Activated T-cell treated with anti-CD3 and anti-CD28 coated beads, Interleukin-2, amount 50 U/mL, for 24 hours (primary cell): ENCODE measurements around the gene HACD2.

ENCODE experiments used
- DNase-seq: peaks from one replicate; pipeline ENCODE4 v3.0.0-alpha.2; 2020
- H3K27ac Mint-ChIP-seq: 2 replicates; pipeline ENCODE4 v1.8.0; 2020; ENCODE audit warnings: mild to moderate bottlenecking, mixed read lengths
- H3K27me3 Mint-ChIP-seq: 2 replicates; pipeline ENCODE4 v1.8.0; 2020; ENCODE audit warnings: mixed read lengths
- H3K36me3 Mint-ChIP-seq: 2 replicates; pipeline ENCODE4 v1.8.0; 2020; ENCODE audit warnings: low read depth, mixed read lengths
- H3K4me1 Mint-ChIP-seq: 2 replicates; pipeline ENCODE4 v1.8.0; 2020; ENCODE audit warnings: low read depth, mixed read lengths
- H3K4me3 Mint-ChIP-seq: 2 replicates; pipeline ENCODE4 v1.8.0; 2020; ENCODE audit warnings: mild to moderate bottlenecking, moderate library complexity, mixed read lengths
- H3K9me3 Mint-ChIP-seq: 2 replicates; pipeline ENCODE4 v1.8.0; 2020; ENCODE audit warnings: mixed read lengths

Gene HACD2

GRCh38 chr3:123449102-123449996 is 135.5 kb downstream of the HACD2 start:
- peak; percentile 45 for DNase-seq
- H3K9me3 Mint-ChIP-seq, result no peaks in the 10 kb centered on the region
- peaks cover 1% of the 10 kb centered on the region for H3K4me1 Mint-ChIP-seq
- no peak overlapping the region for H3K27ac Mint-ChIP-seq
- no peaks in the 10 kb centered on the region for H3K36me3 Mint-ChIP-seq
- H3K4me3 Mint-ChIP-seq, result peak overlapping the region; percentile 34
- peaks cover 64% of the 10 kb centered on the region for H3K27me3 Mint-ChIP-seq

- peaks cover 66% of the 10 kb centered on the region for H3K27me3 Mint-ChIP-seq
- H3K4me1 Mint-ChIP-seq, result peaks cover 1% of the 10 kb centered on the region
- peak; percentile 46 for DNase-seq
- H3K36me3 Mint-ChIP-seq, result no peaks in the 10 kb centered on the region
- H3K4me3 Mint-ChIP-seq, result peak within 1 kb of the TSS; percentile 34
- no peak within 1 kb of the TSS for H3K27ac Mint-ChIP-seq
- H3K9me3 Mint-ChIP-seq, result no peaks in the 10 kb centered on the region
These were observed 136.2 kb downstream of the HACD2 start, which contains the start of gene ADCY5 for GRCh38 chr3:123448536-123449101. ADCY5 (minus strand) TSS chr3:123449090; CDS start chr3:123448545, 545 bp downstream.

DNA sequence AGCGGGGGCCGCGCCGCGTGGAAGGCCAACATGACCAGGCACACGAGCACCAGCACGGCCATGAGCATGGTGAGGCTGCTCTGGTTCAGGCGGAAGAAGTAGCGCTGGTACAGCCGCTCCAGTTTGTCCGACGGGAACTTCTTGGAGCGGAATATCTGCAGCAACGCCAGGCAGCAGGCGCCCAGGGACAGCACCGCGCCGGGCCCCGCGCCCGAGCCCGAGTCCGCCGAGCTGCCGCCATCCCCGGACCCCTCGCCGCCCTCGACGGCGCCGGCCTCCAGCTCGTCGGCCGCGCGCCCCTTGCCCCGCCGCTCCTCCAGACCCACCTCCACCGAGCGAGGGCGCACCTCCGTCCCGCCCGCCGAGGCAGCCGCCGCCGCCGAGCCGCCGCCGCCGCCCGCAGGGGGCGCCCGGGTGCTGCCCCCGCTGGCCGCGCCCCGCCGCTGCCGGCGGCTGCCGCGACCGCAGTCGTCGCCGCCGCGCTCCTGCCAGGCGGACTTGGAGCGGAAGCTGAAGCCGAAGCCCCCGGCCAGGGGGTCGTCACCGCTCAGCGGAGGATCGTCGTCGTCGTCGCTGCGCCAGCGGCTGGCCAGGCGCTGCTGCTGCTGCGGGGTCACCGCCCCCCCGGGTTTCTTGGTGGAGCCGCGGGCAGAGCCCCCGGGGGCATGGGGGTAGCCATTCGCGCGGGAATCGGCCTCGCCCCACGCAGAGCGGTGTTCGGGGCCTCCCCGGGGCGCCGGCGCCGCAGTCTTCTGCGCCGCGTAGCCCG is 136.9 kb downstream of the HACD2 start:
- DNase-seq, result peak; percentile 69
- peaks cover 1% of the 10 kb centered on the region for H3K4me1 Mint-ChIP-seq
- H3K27me3 Mint-ChIP-seq, result peaks cover 67% of the 10 kb centered on the region
- no peaks in the 10 kb centered on the region for H3K36me3 Mint-ChIP-seq
- no peak overlapping the region for H3K27ac Mint-ChIP-seq
- no peaks in the 10 kb centered on the region for H3K9me3 Mint-ChIP-seq
- no peak overlapping the region for H3K4me3 Mint-ChIP-seq

DNA sequence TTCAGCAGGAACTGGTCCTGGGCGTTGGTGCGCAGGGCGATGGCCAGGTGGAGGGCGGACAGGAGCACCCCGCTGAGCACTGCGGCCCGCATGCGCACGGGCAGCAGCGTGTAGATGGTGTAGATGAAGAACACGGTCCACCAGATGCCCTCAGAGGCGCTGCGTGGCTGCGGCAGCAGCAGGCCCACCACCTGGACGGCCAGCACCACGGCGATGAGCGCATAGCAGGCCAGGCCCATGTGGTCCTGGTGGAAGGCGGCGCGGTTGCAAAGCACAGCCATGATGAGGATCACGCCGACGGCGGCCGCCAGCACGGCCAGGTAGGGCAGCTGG is 137.5 kb downstream of the HACD2 start:
- peaks cover 72% of the 10 kb centered on the region for H3K27me3 Mint-ChIP-seq
- DNase-seq, result no peak
- H3K4me1 Mint-ChIP-seq, result peaks cover 1% of the 10 kb centered on the region
- H3K4me3 Mint-ChIP-seq, result no peak overlapping the region
- no peaks in the 10 kb centered on the region for H3K36me3 Mint-ChIP-seq
- H3K27ac Mint-ChIP-seq, result no peak overlapping the region
- no peaks in the 10 kb centered on the region for H3K9me3 Mint-ChIP-seq

DNA sequence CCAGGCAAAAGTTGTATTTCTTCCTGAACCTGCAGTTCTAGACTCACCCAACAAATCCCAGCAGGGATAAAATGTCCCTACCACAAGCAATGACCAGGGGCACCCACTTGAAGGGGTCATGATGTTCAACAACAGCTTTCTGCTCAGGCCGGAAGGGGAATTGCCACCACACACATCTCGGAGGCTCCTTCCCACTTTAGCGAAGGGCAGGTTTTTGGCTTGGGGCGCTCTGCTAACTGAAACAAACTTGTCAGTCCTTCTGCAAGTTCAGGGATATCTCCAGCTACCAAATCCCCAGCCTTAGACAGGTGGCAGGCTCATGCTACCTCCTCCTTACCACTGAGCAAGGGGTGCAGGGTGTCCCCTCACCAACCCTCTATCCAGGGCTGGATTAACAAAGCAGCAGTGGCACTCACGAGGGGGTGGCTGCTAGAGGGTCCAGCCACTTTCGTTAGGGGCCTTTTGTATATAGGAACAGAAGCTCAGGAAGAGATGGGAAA is 138.2 kb downstream of the HACD2 start:
- Mint-ChIP-seq H3K4me1 (peaks cover 1% of the 10 kb centered on the region), H3K27me3 (peaks cover 70% of the 10 kb centered on the region), H3K4me3 (peak overlapping the region; percentile 43)

DNA sequence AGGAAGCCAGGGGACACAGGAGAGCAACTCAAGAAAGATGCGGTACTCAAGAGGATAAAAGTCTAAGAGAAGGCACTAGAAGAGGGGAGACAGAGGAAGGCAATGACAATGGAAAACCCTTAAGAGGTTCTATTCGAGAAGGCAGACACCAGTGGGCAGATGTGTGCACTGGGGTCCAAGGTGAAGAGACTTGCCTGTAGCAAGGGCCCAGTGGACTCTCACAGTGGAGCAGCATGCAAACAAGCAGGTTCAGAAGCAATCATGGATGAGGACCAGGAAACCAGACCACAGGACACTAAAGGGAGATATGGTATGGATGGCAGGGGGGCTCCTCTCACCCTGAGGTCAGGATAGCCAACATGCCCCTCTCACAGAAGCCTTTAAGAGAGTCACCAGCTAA is 138.6 kb downstream of the HACD2 start:
- H3K9me3 Mint-ChIP-seq, result no peaks in the 10 kb centered on the region
- DNase-seq, result no peak
- no peaks in the 10 kb centered on the region for H3K36me3 Mint-ChIP-seq
- no peak overlapping the region for H3K4me3 Mint-ChIP-seq
- H3K27me3 Mint-ChIP-seq, result peaks cover 65% of the 10 kb centered on the region
- peaks cover 1% of the 10 kb centered on the region for H3K4me1 Mint-ChIP-seq
- H3K27ac Mint-ChIP-seq, result no peak overlapping the region

More for the DNA sequence above, 138.2 kb downstream of the HACD2 start:
- Mint-ChIP-seq H3K9me3 (no peaks in the 10 kb centered on the region), H3K27ac (no peak overlapping the region), H3K36me3 (no peaks in the 10 kb centered on the region)
- DNase-seq, result no peak

DNA sequence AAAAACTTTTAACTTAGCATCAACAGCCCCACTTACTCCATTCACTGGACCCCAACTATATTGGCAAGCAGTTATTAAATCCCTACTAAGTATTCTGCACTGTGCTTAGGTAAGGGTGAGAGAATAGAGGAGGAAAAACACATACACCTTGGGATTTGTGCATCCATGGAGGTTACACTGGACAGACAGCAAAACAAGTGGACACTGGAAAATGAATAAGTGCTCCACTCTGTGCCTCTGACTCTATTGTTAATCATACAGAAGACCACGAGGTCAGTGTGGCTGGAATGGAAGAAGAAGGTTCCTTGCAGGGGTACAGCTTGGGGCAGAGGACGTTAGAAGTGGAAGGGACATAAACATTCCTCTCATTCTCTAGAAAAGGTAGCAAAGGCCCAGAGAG is 139.2 kb downstream of the HACD2 start:
- Mint-ChIP-seq H3K36me3 (no peaks in the 10 kb centered on the region), H3K27me3 (peaks cover 63% of the 10 kb centered on the region), H3K9me3 (no peaks in the 10 kb centered on the region), H3K4me3 (no peak overlapping the region), H3K4me1 (peaks cover 1% of the 10 kb centered on the region), H3K27ac (no peak overlapping the region)
- DNase-seq, result no peak

- peaks cover 57% of the 10 kb centered on the region for H3K27me3 Mint-ChIP-seq
- no peak overlapping the region for H3K4me3 Mint-ChIP-seq
- H3K4me1 Mint-ChIP-seq, result peaks cover 1% of the 10 kb centered on the region
- no peak overlapping the region for H3K27ac Mint-ChIP-seq
- no peaks in the 10 kb centered on the region for H3K9me3 Mint-ChIP-seq
- no peak for DNase-seq
- no peaks in the 10 kb centered on the region for H3K36me3 Mint-ChIP-seq
These were observed 140.1 kb downstream of the HACD2 start for GRCh38 chr3:123444744-123445143.

GRCh38 chr3:123444023-123444422 is 140.8 kb downstream of the HACD2 start:
- Mint-ChIP-seq H3K27ac (no peak overlapping the region), H3K27me3 (peaks cover 57% of the 10 kb centered on the region), H3K4me1 (peaks cover 1% of the 10 kb centered on the region), H3K4me3 (no peak overlapping the region), H3K9me3 (no peaks in the 10 kb centered on the region), H3K36me3 (no peaks in the 10 kb centered on the region)
- no peak for DNase-seq

DNA sequence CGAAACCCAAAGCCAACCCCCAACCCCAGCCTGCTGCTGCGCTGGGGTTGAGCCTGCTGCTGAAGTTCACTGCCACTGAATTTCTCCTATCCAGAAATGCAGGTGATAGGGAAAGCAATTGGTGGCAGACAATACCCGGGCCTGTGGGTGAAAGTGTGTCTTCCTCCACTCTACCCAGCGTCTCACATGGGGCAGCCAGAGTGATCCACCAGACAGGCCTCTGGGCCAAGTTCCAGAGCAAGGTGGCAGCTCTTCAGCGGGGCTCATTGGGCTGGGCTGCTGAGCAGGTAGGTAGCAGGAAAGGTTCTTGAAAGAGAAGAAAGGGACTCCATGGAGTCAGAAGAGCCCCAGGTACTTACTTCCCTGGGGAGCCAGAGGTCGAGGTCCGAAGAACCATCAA is 141.9 kb downstream of the HACD2 start:
- H3K27me3 Mint-ChIP-seq, result peaks cover 57% of the 10 kb centered on the region
- no peaks in the 10 kb centered on the region for H3K36me3 Mint-ChIP-seq
- no peak overlapping the region for H3K27ac Mint-ChIP-seq
- no peaks in the 10 kb centered on the region for H3K9me3 Mint-ChIP-seq
- H3K4me3 Mint-ChIP-seq, result no peak overlapping the region
- H3K4me1 Mint-ChIP-seq, result peaks cover 1% of the 10 kb centered on the region
- DNase-seq, result no peak

DNA sequence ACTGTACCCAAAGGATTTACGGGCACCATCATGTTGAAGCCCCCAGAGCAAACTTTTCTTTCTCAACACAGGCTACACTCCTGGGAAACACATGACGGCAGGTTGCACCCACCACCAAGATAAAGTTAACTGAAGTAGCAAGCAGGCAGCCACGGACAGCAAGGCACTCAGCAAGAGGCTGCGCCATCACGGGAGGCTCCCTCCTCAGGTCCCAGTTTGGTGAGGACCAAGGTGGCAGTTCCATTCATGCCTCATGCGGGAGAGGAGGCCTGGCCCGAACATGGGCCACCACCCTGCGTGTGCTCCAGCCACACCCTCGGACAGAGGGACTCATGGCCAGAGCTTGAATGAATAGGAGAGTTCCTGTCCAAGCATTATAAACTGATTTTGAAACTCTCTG is 142.7 kb downstream of the HACD2 start:
- H3K27me3 Mint-ChIP-seq, result peaks cover 51% of the 10 kb centered on the region
- H3K27ac Mint-ChIP-seq, result no peak overlapping the region
- no peaks in the 10 kb centered on the region for H3K36me3 Mint-ChIP-seq
- H3K4me1 Mint-ChIP-seq, result peaks cover 1% of the 10 kb centered on the region
- no peak overlapping the region for H3K4me3 Mint-ChIP-seq
- no peaks in the 10 kb centered on the region for H3K9me3 Mint-ChIP-seq
- DNase-seq, result no peak
